ENCODE measurements around the gene TMEM14A.

The TMEM14A gene

DNA sequence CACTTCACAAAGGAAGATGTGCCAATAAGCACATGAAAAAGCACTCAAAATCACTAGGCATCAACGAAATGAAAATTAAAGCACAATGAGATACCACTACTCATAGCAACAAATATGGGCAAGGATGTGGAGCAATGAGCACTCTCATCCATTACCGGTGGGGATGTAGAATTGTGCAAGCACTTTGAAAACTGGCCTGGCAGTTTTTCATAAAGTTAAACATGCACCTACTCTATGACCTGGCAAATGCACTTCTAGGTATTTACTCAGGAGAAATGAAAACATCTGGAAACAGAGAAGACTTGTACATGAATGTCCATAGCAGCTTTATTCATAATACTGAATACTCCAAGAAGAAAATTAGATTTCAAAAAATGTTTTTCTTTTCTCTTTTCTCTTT lies 34.1 kb upstream of the TMEM14A start:
- H3K4me3 ChIP-seq (ENCODE audit: control insufficient read depth, low read depth, low read length), result no peak overlapping the region
- DNase-seq (ENCODE audit: low read depth), result no peak
- TF ChIP-seq, protein P1, sequence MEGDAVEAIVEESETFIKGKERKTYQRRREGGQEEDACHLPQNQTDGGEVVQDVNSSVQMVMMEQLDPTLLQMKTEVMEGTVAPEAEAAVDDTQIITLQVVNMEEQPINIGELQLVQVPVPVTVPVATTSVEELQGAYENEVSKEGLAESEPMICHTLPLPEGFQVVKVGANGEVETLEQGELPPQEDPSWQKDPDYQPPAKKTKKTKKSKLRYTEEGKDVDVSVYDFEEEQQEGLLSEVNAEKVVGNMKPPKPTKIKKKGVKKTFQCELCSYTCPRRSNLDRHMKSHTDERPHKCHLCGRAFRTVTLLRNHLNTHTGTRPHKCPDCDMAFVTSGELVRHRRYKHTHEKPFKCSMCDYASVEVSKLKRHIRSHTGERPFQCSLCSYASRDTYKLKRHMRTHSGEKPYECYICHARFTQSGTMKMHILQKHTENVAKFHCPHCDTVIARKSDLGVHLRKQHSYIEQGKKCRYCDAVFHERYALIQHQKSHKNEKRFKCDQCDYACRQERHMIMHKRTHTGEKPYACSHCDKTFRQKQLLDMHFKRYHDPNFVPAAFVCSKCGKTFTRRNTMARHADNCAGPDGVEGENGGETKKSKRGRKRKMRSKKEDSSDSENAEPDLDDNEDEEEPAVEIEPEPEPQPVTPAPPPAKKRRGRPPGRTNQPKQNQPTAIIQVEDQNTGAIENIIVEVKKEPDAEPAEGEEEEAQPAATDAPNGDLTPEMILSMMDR (conservative IDR thresholded peaks at IDR 0.05; ENCODE audit: control insufficient read depth, insufficient read depth, low read depth, low read length), result no peak

DNA sequence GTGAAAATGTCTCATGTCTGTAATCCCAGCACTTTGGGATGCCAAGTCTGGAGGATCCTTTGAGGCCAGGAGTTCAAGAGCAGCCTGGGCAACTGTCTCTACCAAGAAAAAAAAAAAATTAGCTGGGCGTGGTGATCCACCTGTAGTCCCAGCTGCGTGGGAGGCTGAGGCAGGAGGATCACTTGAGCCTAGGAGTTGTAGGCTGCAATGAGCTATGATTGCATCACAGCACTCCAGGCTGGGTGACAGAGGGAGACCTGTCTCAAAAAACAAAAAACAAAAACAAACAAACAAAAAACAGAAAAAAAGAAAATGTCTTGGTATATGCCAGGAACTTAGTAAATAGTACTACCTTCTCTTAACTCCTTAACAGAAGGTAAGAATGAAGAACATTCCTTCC lies 31.4 kb upstream of the TMEM14A start:
- DNase-seq (ENCODE audit: low read depth), result no peak
- no peak overlapping the region for H3K4me3 ChIP-seq (ENCODE audit: control insufficient read depth, low read depth, low read length)
- TF ChIP-seq, protein P1 (conservative IDR thresholded peaks at IDR 0.05; ENCODE audit: control insufficient read depth, insufficient read depth, low read depth, low read length), result no peak

DNA sequence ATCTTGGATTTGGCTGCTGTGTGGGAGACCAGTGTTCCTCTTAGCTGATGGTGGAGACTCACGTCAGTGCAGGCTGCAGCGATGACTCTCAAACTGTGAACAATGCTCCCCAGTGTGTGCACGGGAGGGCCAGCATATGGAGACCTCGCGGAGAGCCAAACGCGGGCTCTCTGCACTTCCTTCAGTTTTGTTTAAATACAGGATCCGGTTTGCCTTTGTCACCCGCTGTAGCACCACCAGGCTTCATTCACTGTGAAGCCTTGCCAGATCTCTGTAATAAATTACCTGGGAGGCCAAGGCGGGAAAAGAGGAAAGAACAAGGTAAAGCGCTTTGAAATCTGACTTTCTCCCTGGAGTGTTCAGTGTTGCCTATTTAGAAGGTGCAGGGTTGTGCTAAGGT lies 30.7 kb upstream of the TMEM14A start:
- DNase-seq (ENCODE audit: low read depth), result peak; percentile 70
- H3K4me3 ChIP-seq (ENCODE audit: control insufficient read depth, low read depth, low read length), result no peak overlapping the region

DNA sequence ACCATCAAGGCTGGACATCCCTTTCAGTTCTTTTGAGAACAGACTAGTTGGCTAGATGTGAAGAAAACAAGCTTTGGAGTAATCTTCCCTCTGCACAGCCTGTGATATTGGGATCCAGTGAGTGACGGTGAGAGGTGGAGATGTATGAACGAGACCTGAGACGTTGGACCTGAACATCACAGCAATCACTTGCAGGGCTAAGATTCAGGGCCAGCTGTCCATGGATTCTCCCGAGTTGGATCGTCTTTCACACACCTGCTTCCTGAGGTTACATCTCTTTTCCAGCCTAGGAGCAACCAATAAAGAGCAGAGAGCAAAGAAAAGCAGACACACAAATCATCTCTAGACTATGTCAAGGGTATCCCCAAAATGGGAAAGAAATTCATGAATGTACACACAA lies 30.0 kb upstream of the TMEM14A start:
- TF ChIP-seq, protein P1 (conservative IDR thresholded peaks at IDR 0.05; ENCODE audit: control insufficient read depth, insufficient read depth, low read depth, low read length), result no peak

More for the DNA sequence above, 30.7 kb upstream of the TMEM14A start:
- TF ChIP-seq, protein P1 (conservative IDR thresholded peaks at IDR 0.05; ENCODE audit: control insufficient read depth, insufficient read depth, low read depth, low read length), result no peak

DNA sequence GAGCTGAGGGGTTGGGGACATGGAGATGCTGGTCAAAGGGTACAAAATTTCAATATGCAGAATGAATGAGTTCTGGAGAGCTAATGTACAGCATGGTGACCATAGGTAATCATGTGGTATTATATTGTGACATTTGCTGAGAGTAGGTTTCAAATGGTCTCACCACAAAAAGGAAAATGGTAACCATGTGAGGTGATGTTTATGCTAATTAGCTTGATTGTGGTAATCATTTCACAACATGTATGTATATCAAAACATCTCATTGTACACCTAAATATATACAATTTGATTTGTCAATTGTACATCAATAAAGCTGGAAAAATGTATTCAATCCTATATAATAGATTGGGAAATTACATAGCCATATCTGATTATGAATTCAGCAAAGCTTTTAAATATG lies 29.5 kb upstream of the TMEM14A start:
- no peak for DNase-seq (ENCODE audit: low read depth)
- H3K4me3 ChIP-seq (ENCODE audit: control insufficient read depth, low read depth, low read length), result no peak overlapping the region
- TF ChIP-seq, protein P1 (conservative IDR thresholded peaks at IDR 0.05; ENCODE audit: control insufficient read depth, insufficient read depth, low read depth, low read length), result no peak

More for the DNA sequence above, 30.0 kb upstream of the TMEM14A start:
- DNase-seq (ENCODE audit: low read depth), result no peak
- no peak overlapping the region for H3K4me3 ChIP-seq (ENCODE audit: control insufficient read depth, low read depth, low read length)

DNA sequence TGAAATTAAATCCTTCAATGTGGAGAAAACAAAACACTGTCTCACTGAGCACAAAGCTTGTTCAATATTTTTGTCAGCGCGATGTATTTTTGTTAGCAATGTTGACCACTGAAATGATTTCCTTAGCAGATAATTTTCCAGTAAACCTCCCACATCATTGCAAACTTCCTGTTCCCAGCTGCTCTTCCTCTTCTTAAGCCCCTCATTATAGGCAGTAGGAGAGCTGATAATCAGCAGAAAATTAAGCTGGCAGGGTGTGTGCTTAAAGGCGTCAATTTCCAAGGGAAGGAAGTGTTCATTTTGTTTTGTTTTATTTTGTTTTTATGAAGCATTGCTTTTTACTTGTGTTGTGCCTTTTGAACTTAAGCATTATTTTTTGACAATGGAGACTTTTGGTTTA lies 29.1 kb upstream of the TMEM14A start:
- TF ChIP-seq, protein P1 (conservative IDR thresholded peaks at IDR 0.05; ENCODE audit: control insufficient read depth, insufficient read depth, low read depth, low read length), result no peak
- DNase-seq (ENCODE audit: low read depth), result no peak
- H3K4me3 ChIP-seq (ENCODE audit: control insufficient read depth, low read depth, low read length), result no peak overlapping the region

DNA sequence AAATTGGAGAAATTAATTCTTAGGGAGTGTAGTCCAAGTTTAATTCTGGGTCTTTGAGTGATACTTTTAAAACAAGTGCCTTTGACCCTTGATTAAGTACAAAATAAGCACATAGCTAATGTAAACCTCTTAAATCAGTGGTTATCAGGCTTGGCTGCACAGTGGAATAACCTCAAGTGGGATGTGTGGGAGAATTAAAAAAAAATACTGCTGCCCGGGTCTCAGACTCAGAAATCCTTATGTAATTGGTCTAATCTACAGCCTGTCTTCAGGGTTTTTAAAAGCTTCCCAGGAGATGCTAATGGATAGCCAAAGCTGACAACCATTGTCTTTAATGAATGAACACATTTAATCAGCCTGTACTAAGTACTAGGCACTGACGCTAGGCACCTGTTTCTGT lies 28.5 kb upstream of the TMEM14A start:
- no peak overlapping the region for H3K4me3 ChIP-seq (ENCODE audit: control insufficient read depth, low read depth, low read length)
- TF ChIP-seq, protein P1 (conservative IDR thresholded peaks at IDR 0.05; ENCODE audit: control insufficient read depth, insufficient read depth, low read depth, low read length), result no peak
- DNase-seq (ENCODE audit: low read depth), result no peak
